Stimulated activated CD4-positive, alpha-beta T cell treated with anti-CD3 and anti-CD28 coated beads, Interleukin-15, amount 100 ng/mL, for 24 hours (primary cell): ENCODE data around the gene ECM2.

ENCODE experiments used
- DNase-seq: peaks from one replicate; pipeline ENCODE4 v3.0.0-alpha.2; 2020

Gene ECM2

GRCh38 chr9:92457576-92457975 is 78.2 kb downstream of the ECM2 start:
- DNase-seq: no peak

GRCh38 chr9:92455217-92455616 is 80.6 kb downstream of the ECM2 start:
- peak; percentile 4 for DNase-seq

GRCh38 chr9:92446536-92446935 is 89.3 kb downstream of the ECM2 start:
- no peak for DNase-seq
